ENCODE results near the gene CKS1B. TPM values are rescaled to one million over a fixed set of nuclear protein-coding genes. Genes with fewer than 3 reads are reported as not detected.
"Not testable (repeated sequence)": the region's sequence is repeated elsewhere in the genome, so short reads cannot be mapped to it uniquely, and the experiment has no call there.

Gene CKS1B
- total RNA-seq, 1 donor = 23.2 TPM

- H4K20me1 ChIP-seq (ENCODE audit: insufficient read depth, low read length) = no peaks in the 10 kb centered on the region
- H3K9me3 ChIP-seq (ENCODE audit: low read depth, low read length) = no peaks in the 10 kb centered on the region
- no peaks in the 10 kb centered on the region for H3K27me3 ChIP-seq (ENCODE audit: insufficient read depth, low read length)
- H3K36me3 ChIP-seq (ENCODE audit: insufficient read depth, low read length) = peaks cover 16% of the 10 kb centered on the region
- H3K4me1 ChIP-seq (ENCODE audit: insufficient read depth, low read length) = peaks cover 16% of the 10 kb centered on the region
- H3K4me2 ChIP-seq (ENCODE audit: insufficient read depth, low read length) = peak within 1 kb of the TSS; percentile 97
- DNase-seq (ENCODE audit: insufficient read length, low spot score, missing footprints) = peak; percentile 99
- peak within 1 kb of the TSS; percentile 72 for H3K27ac ChIP-seq (ENCODE audit: low read depth, low read length)
- TF ChIP-seq, protein P1, sequence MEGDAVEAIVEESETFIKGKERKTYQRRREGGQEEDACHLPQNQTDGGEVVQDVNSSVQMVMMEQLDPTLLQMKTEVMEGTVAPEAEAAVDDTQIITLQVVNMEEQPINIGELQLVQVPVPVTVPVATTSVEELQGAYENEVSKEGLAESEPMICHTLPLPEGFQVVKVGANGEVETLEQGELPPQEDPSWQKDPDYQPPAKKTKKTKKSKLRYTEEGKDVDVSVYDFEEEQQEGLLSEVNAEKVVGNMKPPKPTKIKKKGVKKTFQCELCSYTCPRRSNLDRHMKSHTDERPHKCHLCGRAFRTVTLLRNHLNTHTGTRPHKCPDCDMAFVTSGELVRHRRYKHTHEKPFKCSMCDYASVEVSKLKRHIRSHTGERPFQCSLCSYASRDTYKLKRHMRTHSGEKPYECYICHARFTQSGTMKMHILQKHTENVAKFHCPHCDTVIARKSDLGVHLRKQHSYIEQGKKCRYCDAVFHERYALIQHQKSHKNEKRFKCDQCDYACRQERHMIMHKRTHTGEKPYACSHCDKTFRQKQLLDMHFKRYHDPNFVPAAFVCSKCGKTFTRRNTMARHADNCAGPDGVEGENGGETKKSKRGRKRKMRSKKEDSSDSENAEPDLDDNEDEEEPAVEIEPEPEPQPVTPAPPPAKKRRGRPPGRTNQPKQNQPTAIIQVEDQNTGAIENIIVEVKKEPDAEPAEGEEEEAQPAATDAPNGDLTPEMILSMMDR (IDR thresholded peaks at IDR 0.05; ENCODE audit: extremely low read depth, low read depth, low read length) = no peak
- H2AFZ ChIP-seq (ENCODE audit: low read length) = peak within 1 kb of the TSS; percentile 90
- peak within 1 kb of the TSS; percentile 89 for H3K4me3 ChIP-seq (ENCODE audit: insufficient read depth, low read length)
- H3K79me2 ChIP-seq (ENCODE audit: insufficient read depth, low read length) = peaks cover 42% of the 10 kb centered on the region
Measured at GRCh38 chr1:154982897-154983648, 8.6 kb downstream of the CKS1B start, which contains the start of gene FLAD1. TSS of gene FLAD1 (plus strand) at chr1:154983344. CDS start at chr1:154983695, 351 bp downstream.

- peak overlapping the region; percentile 89 for H3K4me3 ChIP-seq (ENCODE audit: insufficient read depth, low read length)
- peak overlapping the region; percentile 72 for H3K27ac ChIP-seq (ENCODE audit: low read depth, low read length)
- H3K9me3 ChIP-seq (ENCODE audit: low read depth, low read length) = no peaks in the 10 kb centered on the region
- DNase-seq (ENCODE audit: insufficient read length, low spot score, missing footprints) = peak; percentile 37
- H3K79me2 ChIP-seq (ENCODE audit: insufficient read depth, low read length) = peaks cover 43% of the 10 kb centered on the region
- H3K4me1 ChIP-seq (ENCODE audit: insufficient read depth, low read length) = peaks cover 16% of the 10 kb centered on the region
- TF ChIP-seq, protein P1 (IDR thresholded peaks at IDR 0.05; ENCODE audit: extremely low read depth, low read depth, low read length) = no peak
- peak overlapping the region; percentile 90 for H2AFZ ChIP-seq (ENCODE audit: low read length)
- H4K20me1 ChIP-seq (ENCODE audit: insufficient read depth, low read length) = no peaks in the 10 kb centered on the region
- no peaks in the 10 kb centered on the region for H3K27me3 ChIP-seq (ENCODE audit: insufficient read depth, low read length)
- peaks cover 15% of the 10 kb centered on the region for H3K36me3 ChIP-seq (ENCODE audit: insufficient read depth, low read length)
- H3K4me2 ChIP-seq (ENCODE audit: insufficient read depth, low read length) = peak overlapping the region; percentile 97
Measured at GRCh38 chr1:154983776-154984466, 9.4 kb downstream of the CKS1B start.

GRCh38 chr1:154986736-154987135 lies 12.3 kb downstream of the CKS1B start:
- H3K27ac ChIP-seq (ENCODE audit: low read depth, low read length); H4K20me1 ChIP-seq (ENCODE audit: insufficient read depth, low read length); H3K27me3 ChIP-seq (ENCODE audit: insufficient read depth, low read length); H2AFZ ChIP-seq (ENCODE audit: low read length); H3K9me3 ChIP-seq (ENCODE audit: low read depth, low read length); H3K4me3 ChIP-seq (ENCODE audit: insufficient read depth, low read length); DNase-seq (ENCODE audit: insufficient read length, low spot score, missing footprints); H3K4me2 ChIP-seq (ENCODE audit: insufficient read depth, low read length): not testable (repeated sequence)
- Histone ChIP-seq H3K79me2 (ENCODE audit: insufficient read depth, low read length) (peaks cover 47% of the 10 kb centered on the region), H3K4me1 (ENCODE audit: insufficient read depth, low read length) (peaks cover 16% of the 10 kb centered on the region), H3K36me3 (ENCODE audit: insufficient read depth, low read length) (peaks cover 32% of the 10 kb centered on the region)

- no peak overlapping the region for H2AFZ ChIP-seq (ENCODE audit: low read length)
- H3K27ac ChIP-seq (ENCODE audit: low read depth, low read length) = no peak overlapping the region
- peaks cover 47% of the 10 kb centered on the region for H3K79me2 ChIP-seq (ENCODE audit: insufficient read depth, low read length)
- H3K27me3 ChIP-seq (ENCODE audit: insufficient read depth, low read length) = no peaks in the 10 kb centered on the region
- no peaks in the 10 kb centered on the region for H4K20me1 ChIP-seq (ENCODE audit: insufficient read depth, low read length)
- H3K36me3 ChIP-seq (ENCODE audit: insufficient read depth, low read length) = peaks cover 32% of the 10 kb centered on the region
- DNase-seq (ENCODE audit: insufficient read length, low spot score, missing footprints) = no peak
- H3K4me2 ChIP-seq (ENCODE audit: insufficient read depth, low read length) = no peak overlapping the region
- TF ChIP-seq, protein P1 (IDR thresholded peaks at IDR 0.05; ENCODE audit: extremely low read depth, low read depth, low read length) = no peak
- H3K9me3 ChIP-seq (ENCODE audit: low read depth, low read length) = no peaks in the 10 kb centered on the region
- H3K4me3 ChIP-seq (ENCODE audit: insufficient read depth, low read length) = no peak overlapping the region
- H3K4me1 ChIP-seq (ENCODE audit: insufficient read depth, low read length) = peaks cover 15% of the 10 kb centered on the region
Measured at GRCh38 chr1:154987326-154987725, 12.8 kb downstream of the CKS1B start.
